GM12873 (cell line): ENCODE data around the gene CHST13.

Source experiments
- CTCF ChIP-seq: IDR thresholded peaks from 2 replicates; pipeline ENCODE4 v1.5.1; 2012; ENCODE audit warnings: low read depth, mild to moderate bottlenecking, moderate library complexity, low read length, control low read depth; ENCODE audit not compliant: insufficient read depth; ENCODE audit errors: missing control alignments

Gene CHST13

GRCh38 chr3:126490619-126491018 is 33.3 kb upstream of the CHST13 start:
- no peak for TF ChIP-seq CTCF

GRCh38 chr3:126491221-126492013 is 32.5 kb upstream of the CHST13 start:
- TF ChIP-seq CTCF: no peak

- TF ChIP-seq CTCF: no peak
Observed at GRCh38 chr3:126493051-126493450, 30.9 kb upstream of the CHST13 start.

- no peak for TF ChIP-seq CTCF
Observed at GRCh38 chr3:126493739-126494138, 30.2 kb upstream of the CHST13 start.

GRCh38 chr3:126494204-126494969 is 29.6 kb upstream of the CHST13 start:
- TF ChIP-seq CTCF: no peak

- no peak for TF ChIP-seq CTCF
Observed at GRCh38 chr3:126494970-126495230, 29.1 kb upstream of the CHST13 start.

GRCh38 chr3:126495786-126496185 is 28.2 kb upstream of the CHST13 start:
- no peak for TF ChIP-seq CTCF
